Lung microvascular endothelial cell (primary cell): Measurements from ENCODE around the gene ANP32A. TPM values are rescaled to one million over a fixed set of nuclear protein-coding genes. Genes with fewer than 3 reads are reported as not detected.
"Not testable (repeated sequence)": the region's sequence is repeated elsewhere in the genome, so short reads cannot be mapped to it uniquely, and the experiment has no call there.

Experiments used
- DNase-seq, 2 donors: peaks; one replicate each; pipeline versions ENCODE4 v3.0.0 to v3.0.0-alpha.2; 2010; ENCODE audit warnings: low read depth in 2 of 2
- total RNA-seq: library from RNA; depleted of rRNA; stranded (reverse); fragments of >200 nt; gene quantifications from 2 replicates; pipeline ENCODE4 v1.2.1, GENCODE V29; 2014

Gene ANP32A
- total RNA-seq, 1 donor from 2014 or later, result 37.5 TPM

GRCh38 chr15:68783226-68784058 is 37.3 kb downstream of the ANP32A start:
- DNase-seq, result peak; percentile 28 to 49

- DNase-seq, result no peak
Measured at GRCh38 chr15:68782589-68783161, 38.0 kb downstream of the ANP32A start.

DNA sequence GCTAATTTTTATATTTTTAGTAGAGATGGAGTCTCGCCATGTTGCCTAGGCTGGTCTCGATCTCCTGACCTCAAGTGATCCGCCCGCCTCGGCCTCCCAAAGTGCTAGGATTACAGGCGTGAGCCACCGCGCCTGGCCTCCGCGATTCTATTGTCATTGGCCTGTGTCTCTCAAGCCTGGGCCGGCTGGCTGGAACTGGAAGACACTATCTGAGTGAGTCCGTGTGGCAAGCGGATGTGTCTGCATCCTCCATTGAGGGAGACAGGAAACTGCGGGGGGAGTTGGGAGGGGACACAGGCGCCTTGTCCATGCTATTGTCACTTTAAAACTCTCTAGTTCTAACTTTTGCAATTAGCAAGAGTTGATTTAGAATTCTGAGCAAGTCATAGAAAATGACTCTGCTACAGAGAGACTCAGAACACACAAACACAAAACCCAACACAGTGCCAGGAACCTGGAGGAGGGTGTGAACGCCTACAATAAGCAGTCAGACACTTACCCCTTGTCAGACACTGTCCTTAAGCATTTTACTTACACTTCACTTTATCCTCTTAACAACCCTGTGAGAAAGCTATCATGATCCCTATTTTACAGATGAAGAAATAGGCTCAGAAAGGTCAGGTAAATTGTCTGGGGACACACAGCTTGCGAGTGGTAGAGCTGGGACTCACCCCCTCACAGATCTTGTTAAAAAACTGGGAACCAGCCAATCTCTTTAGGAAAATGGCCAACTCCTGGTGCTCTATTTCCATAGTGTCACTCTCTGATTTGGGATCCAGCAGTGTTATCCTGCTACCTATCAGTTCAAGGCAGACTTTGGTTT is 38.7 kb downstream of the ANP32A start:
- peak; percentile 87 to 94 for DNase-seq

DNA sequence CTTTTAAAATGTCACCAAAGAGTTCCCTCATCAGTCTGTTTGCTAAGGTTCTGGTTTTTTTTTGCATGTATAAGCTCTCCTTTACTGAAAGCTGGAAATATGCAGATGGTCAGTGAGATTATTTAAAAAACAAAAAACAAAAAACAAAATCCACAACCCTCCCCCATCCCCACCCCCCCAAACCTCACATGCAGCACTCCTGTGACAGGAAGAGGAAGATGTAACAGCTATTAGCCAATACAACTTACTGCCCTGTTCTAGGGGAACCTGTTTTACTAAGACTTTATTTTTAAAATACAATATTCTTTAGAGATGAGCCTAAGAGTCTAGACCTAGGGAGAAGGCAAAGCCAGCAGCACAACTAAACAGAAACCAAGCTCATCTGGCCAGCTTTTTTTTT is 39.5 kb downstream of the ANP32A start:
- no peak for DNase-seq

DNA sequence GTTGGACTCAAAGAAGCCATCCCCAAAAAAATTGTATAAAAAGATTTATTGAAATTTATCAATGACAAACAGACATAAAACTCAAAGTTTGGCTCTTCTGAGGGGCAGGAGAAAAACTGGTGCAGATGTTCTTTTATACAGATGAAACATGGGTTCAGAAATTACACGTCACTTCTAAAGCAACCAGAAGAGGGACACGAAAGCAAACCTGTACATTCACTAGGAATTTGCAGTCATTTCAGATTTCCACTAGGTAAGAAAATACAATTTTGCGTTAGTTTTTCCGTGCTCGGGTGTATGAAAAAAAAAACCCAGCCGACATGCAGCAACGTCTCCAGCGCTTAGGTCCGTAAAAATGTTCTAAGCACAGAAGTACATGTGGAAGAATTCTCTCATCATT is 41.8 kb downstream of the ANP32A start:
- no peak for DNase-seq

GRCh38 chr15:68776477-68777270 is 44.0 kb downstream of the ANP32A start:
- no peak for DNase-seq

- DNase-seq, result peak in 1 of 2 donors; percentile 47
Measured at GRCh38 chr15:68775671-68776476, 44.8 kb downstream of the ANP32A start.

GRCh38 chr15:68775236-68775577 is 45.5 kb downstream of the ANP32A start:
- DNase-seq, result no peak

GRCh38 chr15:68774521-68775235 is 46.0 kb downstream of the ANP32A start:
- DNase-seq, result peak in 1 of 2 donors; percentile 55

GRCh38 chr15:68774120-68774519 is 46.6 kb downstream of the ANP32A start:
- DNase-seq, result no peak

GRCh38 chr15:68773036-68773435 is 47.7 kb downstream of the ANP32A start:
- DNase-seq, result no peak

DNA sequence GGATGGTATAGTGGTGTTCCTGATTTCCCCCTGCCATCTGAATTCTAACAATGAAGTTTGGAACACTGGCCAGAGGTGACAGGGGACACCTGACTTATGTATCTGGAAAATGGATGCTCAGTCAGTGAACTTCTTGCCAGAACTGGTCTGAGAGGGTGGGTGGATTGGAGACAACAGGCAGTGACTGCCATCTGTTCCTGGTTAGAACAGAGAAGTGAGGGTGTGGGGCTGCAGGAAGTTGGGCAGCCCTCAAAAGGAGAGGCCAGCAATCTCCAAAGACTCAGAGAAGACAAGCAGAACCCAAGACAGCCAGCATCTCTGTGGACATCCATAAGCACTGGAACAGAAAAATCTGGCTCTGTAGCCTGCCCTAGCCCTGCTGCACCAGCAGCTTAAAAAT is 50.5 kb downstream of the ANP32A start:
- DNase-seq, result no peak

DNA sequence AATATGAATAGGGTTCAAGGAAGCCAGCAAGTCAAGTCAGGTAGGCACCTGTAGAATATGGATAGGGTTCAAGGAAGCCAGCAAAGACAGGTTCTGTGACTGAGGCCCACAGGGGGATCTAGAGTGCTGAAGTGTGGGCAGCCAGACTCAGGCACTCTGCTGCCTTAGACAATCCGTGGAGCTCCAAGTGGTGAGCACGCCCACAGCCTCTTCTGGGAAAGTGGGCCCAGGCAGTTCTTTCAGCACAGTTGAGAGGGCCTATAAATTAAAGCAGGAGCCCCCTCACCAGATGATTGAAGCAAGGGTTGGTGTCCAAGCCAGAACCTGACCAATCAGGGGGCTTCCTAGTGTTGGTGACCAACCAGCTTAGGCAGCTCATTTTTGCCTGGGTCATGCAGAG is 51.0 kb downstream of the ANP32A start:
- DNase-seq, result no peak

DNA sequence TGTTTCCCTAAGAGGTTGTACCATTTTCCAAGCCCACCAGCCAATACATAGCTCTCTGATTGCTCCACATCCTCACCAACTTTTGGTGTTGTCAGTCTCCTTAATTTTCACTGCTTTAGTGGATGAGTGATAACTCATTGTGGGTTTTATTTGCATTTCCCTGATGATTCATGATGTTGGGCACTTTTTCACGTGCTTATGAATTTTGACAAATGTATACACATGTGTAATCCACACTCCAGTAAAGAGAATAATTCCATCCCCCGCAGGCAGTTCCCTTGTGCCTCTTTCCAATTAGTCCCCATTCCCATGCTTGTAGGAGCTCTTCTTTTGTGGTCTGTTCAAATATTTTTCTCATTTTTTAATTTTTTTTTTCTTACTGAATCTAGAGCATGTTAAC is 52.4 kb downstream of the ANP32A start:
- peak; percentile 26 to 45 for DNase-seq

GRCh38 chr15:68767833-68768232 is 52.9 kb downstream of the ANP32A start:
- no peak for DNase-seq

- peak; percentile 17 to 77 for DNase-seq
Measured at GRCh38 chr15:68765602-68766368, 54.9 kb downstream of the ANP32A start.

- DNase-seq, result peak in 1 of 2 donors; percentile 92
Measured at GRCh38 chr15:68764090-68764489, 56.6 kb downstream of the ANP32A start.

GRCh38 chr15:68763063-68763462 is 57.6 kb downstream of the ANP32A start:
- DNase-seq, result no peak

- not testable (repeated sequence) for DNase-seq
Measured at GRCh38 chr15:68759982-68760579, 60.6 kb downstream of the ANP32A start.
